Transverse colon (tissue), 4 donors: Measurements from ENCODE around the gene GABRR3. TPM values are rescaled to one million over a fixed set of nuclear protein-coding genes. Genes with fewer than 3 reads are reported as not detected.

Experiments
- DNase-seq: peaks from one replicate; pipeline ENCODE4 v3.0.0-alpha.2; 2019
- H3K27ac ChIP-seq, 4 donors: fragments of 200-600 bp; sonication (generic); 2 replicates each; pipeline ENCODE4 v1.5.1; 2016 to 2018; ENCODE audit warnings: inconsistent platforms in 4 of 4
- H3K27me3 ChIP-seq: fragments of 200-600 bp; sonication (generic); 2 replicates; pipeline ENCODE4 v1.5.1; 2017; ENCODE audit warnings: inconsistent platforms
- H3K36me3 ChIP-seq, 4 donors: fragments of 200-600 bp; sonication (generic); 2 replicates each; pipeline ENCODE4 v1.5.1; 2017 to 2019; ENCODE audit warnings: inconsistent platforms in 4 of 4
- H3K4me1 ChIP-seq, 4 donors: fragments of 200-600 bp; sonication (generic); 2 replicates each; pipeline ENCODE4 v1.5.1; 2017 to 2020; ENCODE audit warnings: inconsistent platforms in 4 of 4
- H3K4me3 ChIP-seq, 4 donors: fragments of 200-600 bp; sonication (generic); 1 replicate in 1 of 4; 2 replicates in 3 of 4; pipeline versions ENCODE4 v1.5.1 to v1.6.1; 2017 to 2019; ENCODE audit warnings: inconsistent platforms in 4 of 4
- H3K9me3 ChIP-seq, 2 donors: fragments of 200-600 bp; sonication (generic); 2 replicates each; pipeline ENCODE4 v1.5.1; 2017 to 2019; ENCODE audit warnings: inconsistent platforms in 2 of 2
- CTCF ChIP-seq, 5 experiments: fragments of 200-600 bp in 3 of 5; fragments of 450-650 bp in 2 of 5; sonication (generic) in 3 of 5; IDR thresholded peaks; 1 replicate in 2 of 5; 2 replicates in 3 of 5; pipeline ENCODE4 v1.5.1; 2016 to 2017; ENCODE audit warnings: antibody characterized with exemption in 5 of 5, inconsistent platforms in 3 of 5, mild to moderate bottlenecking in 2 of 5, moderate library complexity in 1 of 5
- EP300 ChIP-seq: sonication (generic); formaldehyde crosslinking; IDR thresholded peaks from one replicate; pipeline ENCODE4 v1.6.1; 2017; ENCODE audit warnings: antibody characterized with exemption, low read depth
- POLR2A ChIP-seq: fragments of 450-650 bp; IDR thresholded peaks from one replicate; pipeline ENCODE4 v1.6.1; 2016; ENCODE audit warnings: antibody characterized with exemption, mild to moderate bottlenecking, moderate library complexity
- POLR2AphosphoS5 ChIP-seq, 3 donors: sonication (generic); formaldehyde crosslinking; IDR thresholded peaks; one replicate each; pipeline ENCODE4 v1.6.1; 2016; ENCODE audit warnings: antibody characterized with exemption in 3 of 3
- WGBS, 2 donors: methylation state at CpG; one replicate each; pipeline ENCODE4 v1.1.5; 2018; ENCODE audit warnings: low coverage in 1 of 2; 5-methylcytosine and 5-hydroxymethylcytosine counted together
- in situ Hi-C, 4 donors: fragments of 200-750 bp; cut with MboI; loops; one replicate each; pipeline versions ENCODE4 v1.15.0 to v1.15.1; 2017; ENCODE audit warnings: low sequenced_read_pairs in 3 of 4, low pct_ligation_motif_present in 1 of 4, low pct_unique_long_range_greater_than_20kb in 1 of 4
- intact Hi-C: fragments of 100-400 bp; cut with DNase I; formaldehyde crosslinking; loops from one replicate; pipeline ENCODE4 v1.15.1; 2023; ENCODE audit warnings: low total_unique reads
- total RNA-seq, 4 donors: library from RNA; depleted of rRNA; stranded (reverse); fragments of >200 nt; gene quantifications; one replicate each; pipeline ENCODE4 v1.1.0, GENCODE V29; 2016

GABRR3 gene
- total RNA-seq, 4 donors from 2014 or later, result not detected

GRCh38 chr3:98029083-98029482 lies 6.0 kb downstream of the GABRR3 start:
- Histone ChIP-seq H3K4me3 (no peak overlapping the region), H3K27me3 (peaks cover 4% of the 10 kb centered on the region), H3K9me3 (no peaks in the 10 kb centered on the region), H3K27ac (no peak overlapping the region), H3K36me3 (no peaks in the 10 kb centered on the region), H3K4me1 (no peaks in the 10 kb centered on the region)
- intact Hi-C loops, result no loop called here
- in situ Hi-C loops, result loop anchor here in 2 of 4 donors (10.0 to 25.0 kb wide), 4 partner anchors 234 to 783 kb away; partner anchors contain the start of gene CPOX (in 1 of the 2)
- DNase-seq, result no peak
- 37 to 63% methylated on average over 2 of the region's 2 CpGs for WGBS, 2 donors
- no peak for TF ChIP-seq CTCF (IDR thresholded peaks at IDR 0.05)
- no peak for TF ChIP-seq POLR2AphosphoS5 (IDR thresholded peaks at IDR 0.05)
- no peak for TF ChIP-seq POLR2A
- TF ChIP-seq EP300, result no peak

GRCh38 chr3:98027085-98027446 lies 8.0 kb downstream of the GABRR3 start:
- no peak for TF ChIP-seq CTCF (IDR thresholded peaks at IDR 0.05)
- TF ChIP-seq EP300, result no peak
- no peak for TF ChIP-seq POLR2A
- TF ChIP-seq POLR2AphosphoS5 (IDR thresholded peaks at IDR 0.05), result no peak
- Histone ChIP-seq H3K9me3 (no peaks in the 10 kb centered on the region), H3K27me3 (no peaks in the 10 kb centered on the region), H3K4me3 (no peak overlapping the region), H3K36me3 (no peaks in the 10 kb centered on the region), H3K4me1 (peaks cover 0 to 4% (median 3%) of the 10 kb centered on the region in 4 donors), H3K27ac (no peak overlapping the region)
- in situ Hi-C loops, result loop anchor here in 2 of 4 donors (10.0 to 25.0 kb wide), 4 partner anchors 232 to 785 kb away; partner anchors contain the start of gene CPOX (in 1 of the 2)
- intact Hi-C loops, result no loop called here
- DNase-seq, result no peak
- WGBS, 2 donors, result 32 to 60% methylated on average over 1 of the region's 1 CpG

GRCh38 chr3:98026425-98027084 lies 8.6 kb downstream of the GABRR3 start:
- in situ Hi-C loops (loop anchor here in 2 of 4 donors (10.0 to 25.0 kb wide), 4 partner anchors 232 to 786 kb away; partner anchors contain the start of gene CPOX (in 1 of the 2)), intact Hi-C loops (no loop called here)
- no peak overlapping the region for H3K27ac ChIP-seq
- peaks cover 0 to 9% (median 6%) of the 10 kb centered on the region in 4 donors for H3K4me1 ChIP-seq
- 84 to 86% methylated on average over 2 to 5 of the region's 5 CpGs for WGBS, 2 donors
- H3K9me3 ChIP-seq, result no peaks in the 10 kb centered on the region
- H3K4me3 ChIP-seq, result no peak overlapping the region
- H3K27me3 ChIP-seq, result no peaks in the 10 kb centered on the region
- TF ChIP-seq EP300 (no peak), CTCF (IDR thresholded peaks at IDR 0.05) (no peak), POLR2A (no peak), POLR2AphosphoS5 (IDR thresholded peaks at IDR 0.05) (no peak)
- H3K36me3 ChIP-seq, result no peaks in the 10 kb centered on the region
- no peak for DNase-seq

GRCh38 chr3:98025392-98025945 lies 9.6 kb downstream of the GABRR3 start:
- H3K4me3 ChIP-seq, result no peak overlapping the region
- WGBS, 2 donors, result 93 to 96% methylated on average over 4 of the region's 4 CpGs
- no peak overlapping the region for H3K27ac ChIP-seq
- no peaks in the 10 kb centered on the region for H3K27me3 ChIP-seq
- no peaks in the 10 kb centered on the region for H3K9me3 ChIP-seq
- no peak for DNase-seq
- peaks cover 0 to 9% (median 6%) of the 10 kb centered on the region in 4 donors for H3K4me1 ChIP-seq
- in situ Hi-C loops (loop anchor here in 2 of 4 donors (10.0 to 25.0 kb wide), 4 partner anchors 231 to 787 kb away; partner anchors contain the start of gene CPOX (in 1 of the 2)), intact Hi-C loops (no loop called here)
- TF ChIP-seq POLR2AphosphoS5 (IDR thresholded peaks at IDR 0.05) (no peak), POLR2A (no peak), EP300 (no peak), CTCF (IDR thresholded peaks at IDR 0.05) (no peak)
- H3K36me3 ChIP-seq, result no peaks in the 10 kb centered on the region
